Frontal cortex (tissue), 4 donors: ENCODE results near the gene PRKCA. TPM values are rescaled to one million over a fixed set of nuclear protein-coding genes. Genes with fewer than 3 reads are reported as not detected.

Source experiments
- DNase-seq, 2 donors: peaks; one replicate each; pipeline ENCODE4 v3.0.0; 2012; ENCODE audit warnings: low spot score in 2 of 2
- FAIRE-seq: peaks from 2 replicates; lab custom pipeline; 2012; peaks lifted over from hg19 to GRCh38; lab: Jason Lieb, UNC
- total RNA-seq: library from RNA; depleted of rRNA; stranded (reverse); fragments of >200 nt; gene quantifications from one replicate; pipeline ENCODE4 v1.2.3, GENCODE V29; 2014
- donor health status: control.
- donor health status: control.
- donor health status: control.

The PRKCA gene
- total RNA-seq, 1 donor from 2014 or later: 24.9 TPM

- DNase-seq (no peak), FAIRE-seq (no peak)
These were observed 481.4 kb downstream of the PRKCA start for GRCh38 chr17:66783656-66784381.

- DNase-seq: no peak
- FAIRE-seq: no peak
These were observed 482.4 kb downstream of the PRKCA start for GRCh38 chr17:66784621-66785364.

DNA sequence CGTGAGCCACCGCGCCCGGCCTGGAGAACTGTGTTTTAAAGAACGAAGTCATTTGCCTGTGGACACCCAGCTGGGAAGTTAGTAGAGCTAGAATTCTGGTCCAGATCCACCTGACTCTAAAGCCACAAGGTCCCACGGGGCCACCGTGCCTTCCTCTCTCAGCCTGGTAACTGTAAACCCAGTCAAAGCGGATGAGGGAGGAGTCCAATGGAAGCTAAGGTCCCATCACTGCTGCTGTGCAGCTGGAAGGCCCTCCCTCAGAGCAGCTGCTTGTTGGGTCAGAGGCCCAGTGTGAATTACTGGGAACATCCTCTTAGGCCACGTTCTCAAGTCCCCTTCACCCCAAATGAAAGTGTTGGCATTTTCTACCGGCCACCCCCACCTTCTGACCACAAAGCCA, 483.7 kb downstream of the PRKCA start:
- no peak for DNase-seq
- FAIRE-seq: no peak

DNA sequence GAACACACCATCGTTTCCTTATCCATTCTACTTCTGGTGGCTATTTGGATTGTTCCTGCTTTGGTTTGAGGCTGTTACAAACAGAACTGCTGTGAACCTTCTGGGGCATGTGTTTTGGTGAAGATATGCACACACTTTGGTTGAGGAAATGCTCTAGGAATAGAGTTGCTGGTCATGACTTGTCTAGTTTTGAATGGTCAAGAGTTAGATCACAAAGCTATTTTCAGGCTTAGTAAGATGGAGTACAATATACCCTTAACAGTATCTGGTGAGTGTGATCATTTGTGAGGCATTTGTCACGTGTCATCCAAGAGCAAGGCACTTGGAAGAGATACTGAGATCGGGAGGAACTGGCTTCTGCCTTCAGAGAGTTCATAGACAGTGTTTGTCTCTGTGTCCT, 485.5 kb downstream of the PRKCA start:
- FAIRE-seq (no peak), DNase-seq (no peak)

DNA sequence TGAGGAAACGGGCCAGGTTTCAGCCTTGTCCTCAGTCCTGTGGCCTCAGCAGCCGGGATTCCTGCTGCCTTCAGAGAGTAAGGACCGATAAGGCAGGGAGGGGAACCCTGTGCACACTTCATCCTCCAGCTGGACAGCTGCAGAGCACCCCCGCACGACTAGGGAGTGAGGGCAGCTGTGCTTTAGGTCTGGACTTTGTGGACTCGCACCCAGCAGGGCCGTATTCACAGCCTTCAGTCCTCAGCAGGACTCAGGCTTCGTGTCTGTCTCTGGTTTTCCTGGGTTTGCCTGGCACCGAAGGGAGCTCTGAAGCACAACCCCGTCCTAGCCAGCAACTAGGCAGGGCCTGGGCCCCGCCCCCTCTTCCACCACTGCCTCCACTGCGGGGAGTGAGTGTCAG, 486.7 kb downstream of the PRKCA start:
- no peak for DNase-seq
- no peak for FAIRE-seq

- DNase-seq: no peak
- FAIRE-seq: no peak
These were observed 487.6 kb downstream of the PRKCA start for GRCh38 chr17:66789961-66790437.

- no peak for FAIRE-seq
- DNase-seq: no peak
These were observed 488.2 kb downstream of the PRKCA start for GRCh38 chr17:66790501-66791061.

GRCh38 chr17:66791347-66791746, 488.9 kb downstream of the PRKCA start:
- DNase-seq: no peak
- FAIRE-seq: no peak

GRCh38 chr17:66793814-66794213, 491.4 kb downstream of the PRKCA start:
- DNase-seq (no peak), FAIRE-seq (no peak)

DNA sequence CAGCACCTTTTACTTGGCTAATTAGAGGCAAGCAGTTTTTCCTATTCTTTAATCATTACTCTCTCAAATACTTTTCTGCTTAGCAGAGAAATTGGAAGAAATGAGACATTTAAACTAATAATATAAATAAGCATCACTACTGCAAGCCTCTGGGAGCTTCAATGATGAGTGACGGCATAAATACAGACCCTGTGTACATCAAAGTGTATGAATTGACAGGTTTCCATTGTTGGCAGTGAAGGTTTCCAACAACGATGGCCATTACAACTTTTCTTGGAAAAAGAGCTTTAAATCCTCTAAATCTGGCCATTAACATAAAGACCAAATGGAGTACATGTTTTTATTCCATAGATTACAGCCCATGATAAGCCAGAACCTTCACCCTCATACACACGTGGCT, 493.1 kb downstream of the PRKCA start:
- no peak for DNase-seq
- no peak for FAIRE-seq

GRCh38 chr17:66799849-66800537, 497.6 kb downstream of the PRKCA start:
- FAIRE-seq (no peak), DNase-seq (no peak)

- no peak for FAIRE-seq
- no peak for DNase-seq
These were observed 501.1 kb downstream of the PRKCA start for GRCh38 chr17:66803474-66803951.

- DNase-seq (no peak), FAIRE-seq (no peak)
These were observed 503.2 kb downstream of the PRKCA start for GRCh38 chr17:66805567-66805966.

DNA sequence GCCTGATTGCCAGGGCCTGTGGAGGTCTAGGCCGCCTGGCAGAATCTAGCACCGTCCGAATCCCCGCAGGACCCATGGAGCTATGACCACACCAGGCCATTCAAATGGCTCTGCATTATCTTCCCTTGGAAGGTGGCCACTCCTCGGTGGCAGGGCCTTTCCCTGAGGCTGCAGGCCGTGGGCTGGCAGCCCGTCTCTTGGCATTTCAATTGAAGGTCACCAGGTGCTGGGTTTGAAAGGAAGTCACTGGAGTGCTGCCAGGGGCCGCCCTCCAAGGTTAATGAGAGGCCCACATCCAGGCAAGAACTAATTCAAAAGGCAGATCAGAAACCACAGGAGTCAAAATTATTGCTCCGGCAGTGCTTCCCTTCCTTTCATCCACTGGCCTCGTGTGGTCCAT, 504.8 kb downstream of the PRKCA start:
- FAIRE-seq (no peak), DNase-seq (no peak)

- no peak for DNase-seq
These were observed 507.0 kb downstream of the PRKCA start for GRCh38 chr17:66809408-66809807.

DNA sequence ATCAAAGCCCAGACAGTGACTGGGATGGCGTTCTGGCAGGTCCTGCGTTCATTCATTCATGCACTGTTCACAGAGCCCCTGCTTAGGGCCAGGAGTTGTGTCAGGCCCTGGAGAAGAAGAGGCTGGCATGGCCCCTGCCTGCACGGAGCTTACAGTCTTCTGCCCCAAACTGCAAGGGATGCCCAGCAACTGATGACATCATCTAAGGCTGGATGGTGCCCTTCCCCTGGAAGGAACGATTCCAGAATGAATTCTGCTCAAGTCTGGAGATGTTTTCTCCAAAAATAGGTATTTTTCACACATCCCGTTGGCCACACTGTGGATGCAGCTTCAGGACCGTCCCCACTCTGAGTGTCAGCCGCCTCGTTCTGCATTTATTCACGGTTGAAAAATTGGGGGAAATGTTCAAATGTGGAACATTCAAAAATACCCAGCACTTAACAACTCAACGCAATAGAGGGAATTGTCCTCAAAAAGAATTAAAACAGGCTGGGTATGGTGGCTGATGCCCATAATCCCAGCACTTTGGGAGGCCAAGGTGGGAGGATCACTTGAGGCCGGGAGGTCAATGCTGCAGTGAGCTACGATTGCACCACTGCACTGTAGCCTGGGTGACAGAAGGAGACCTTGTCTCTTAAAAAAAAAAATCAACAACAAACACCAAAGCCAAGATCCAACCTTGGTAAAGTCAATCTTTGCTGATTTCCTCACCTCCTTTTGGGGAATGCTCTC, 508.7 kb downstream of the PRKCA start:
- FAIRE-seq (no peak), DNase-seq (no peak)

More at GRCh38 chr17:66809408-66809807, 507.0 kb downstream of the PRKCA start:
- FAIRE-seq: no peak

DNA sequence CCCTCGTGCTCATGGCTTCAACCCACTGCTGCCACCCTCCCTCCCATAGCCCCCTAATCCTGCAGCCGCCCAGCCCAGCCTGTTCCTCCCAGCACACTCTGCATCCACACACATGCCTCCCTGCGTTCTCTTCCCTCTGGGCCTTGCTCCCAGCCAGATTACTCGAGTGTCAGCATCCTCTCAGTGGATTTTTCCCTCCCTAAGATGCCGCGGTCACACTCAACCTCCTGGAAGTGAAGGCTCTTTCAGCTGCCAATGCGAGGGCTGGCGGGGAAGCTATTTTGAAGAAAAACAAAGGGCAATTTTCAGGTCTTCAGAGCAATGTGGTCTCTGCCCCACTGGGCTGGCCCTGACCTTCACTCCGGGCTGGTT, 509.3 kb downstream of the PRKCA start:
- FAIRE-seq (no peak), DNase-seq (no peak)

GRCh38 chr17:66812571-66812970, 510.2 kb downstream of the PRKCA start:
- FAIRE-seq (no peak), DNase-seq (no peak)

- DNase-seq: no peak
- no peak for FAIRE-seq
These were observed 510.9 kb downstream of the PRKCA start for GRCh38 chr17:66813296-66813695.

DNA sequence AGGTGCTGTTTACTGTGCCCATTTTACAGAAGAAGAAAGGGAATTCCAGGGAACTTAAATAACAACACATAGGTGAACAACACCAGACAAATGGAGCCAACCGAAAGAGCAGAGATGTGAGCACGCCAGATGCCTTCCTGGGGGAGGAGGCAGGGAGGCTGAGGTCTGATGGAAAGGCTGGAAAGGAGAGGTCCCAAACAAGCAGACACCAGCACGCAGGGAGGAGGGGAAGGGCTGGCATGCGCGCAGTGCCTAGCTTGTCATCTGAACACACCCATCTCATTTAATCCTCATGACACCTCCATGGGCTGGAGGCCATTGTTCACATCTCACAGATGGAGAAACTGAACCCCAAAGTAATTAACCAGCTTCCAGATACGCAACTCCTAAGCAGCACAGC, 511.6 kb downstream of the PRKCA start:
- FAIRE-seq: no peak
- no peak for DNase-seq
